ENCODE results near the gene NHERF1. TPM values are rescaled to one million over a fixed set of nuclear protein-coding genes. Genes with fewer than 3 reads are reported as not detected.

NHERF1 gene
- polyA plus RNA-seq, 1 donor (not counting 4 experiments of a cell fraction or from before 2014, with no cell fraction given) = 45.6 TPM

DNA sequence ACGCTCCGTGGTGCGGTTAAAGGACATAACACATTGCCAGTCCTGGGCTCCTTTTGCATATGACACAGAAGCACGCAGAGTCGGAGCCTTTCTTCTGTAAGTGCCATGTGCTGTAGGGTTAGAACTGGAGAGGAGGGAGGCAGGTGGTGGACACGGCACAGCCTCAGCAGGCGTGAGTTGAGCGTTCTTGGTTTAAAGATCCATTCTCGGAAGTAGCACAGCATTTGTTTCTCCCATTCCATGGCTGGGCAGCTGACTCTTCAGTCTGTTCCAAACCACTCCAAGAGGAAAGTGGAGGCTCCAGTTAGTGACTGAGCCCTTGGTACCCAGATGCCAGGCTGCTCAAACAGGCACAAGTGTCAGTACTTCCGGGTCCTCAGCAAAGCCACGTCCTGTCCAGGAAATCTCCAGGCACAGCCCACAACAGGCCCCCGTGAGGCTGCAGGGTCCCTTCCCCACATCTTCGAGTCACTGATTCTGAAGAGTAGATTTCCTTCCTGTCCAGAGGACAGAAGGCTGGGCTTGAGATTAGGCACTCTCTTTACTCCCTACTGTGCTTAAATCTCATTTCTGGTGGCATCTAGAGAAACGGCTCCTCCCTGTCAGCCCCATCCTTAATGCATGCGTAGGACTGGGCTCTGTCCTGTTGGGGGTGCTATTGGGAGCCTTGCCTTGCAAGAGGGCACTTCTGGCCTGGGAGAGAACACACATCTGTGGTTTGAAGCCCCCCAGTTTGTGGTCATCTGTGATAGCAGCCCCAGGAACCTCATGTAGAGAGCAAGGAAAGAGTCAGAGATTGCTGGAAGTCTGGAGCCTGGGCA, 67.3 kb downstream of the NHERF1 start:
- TF ChIP-seq, protein P1, sequence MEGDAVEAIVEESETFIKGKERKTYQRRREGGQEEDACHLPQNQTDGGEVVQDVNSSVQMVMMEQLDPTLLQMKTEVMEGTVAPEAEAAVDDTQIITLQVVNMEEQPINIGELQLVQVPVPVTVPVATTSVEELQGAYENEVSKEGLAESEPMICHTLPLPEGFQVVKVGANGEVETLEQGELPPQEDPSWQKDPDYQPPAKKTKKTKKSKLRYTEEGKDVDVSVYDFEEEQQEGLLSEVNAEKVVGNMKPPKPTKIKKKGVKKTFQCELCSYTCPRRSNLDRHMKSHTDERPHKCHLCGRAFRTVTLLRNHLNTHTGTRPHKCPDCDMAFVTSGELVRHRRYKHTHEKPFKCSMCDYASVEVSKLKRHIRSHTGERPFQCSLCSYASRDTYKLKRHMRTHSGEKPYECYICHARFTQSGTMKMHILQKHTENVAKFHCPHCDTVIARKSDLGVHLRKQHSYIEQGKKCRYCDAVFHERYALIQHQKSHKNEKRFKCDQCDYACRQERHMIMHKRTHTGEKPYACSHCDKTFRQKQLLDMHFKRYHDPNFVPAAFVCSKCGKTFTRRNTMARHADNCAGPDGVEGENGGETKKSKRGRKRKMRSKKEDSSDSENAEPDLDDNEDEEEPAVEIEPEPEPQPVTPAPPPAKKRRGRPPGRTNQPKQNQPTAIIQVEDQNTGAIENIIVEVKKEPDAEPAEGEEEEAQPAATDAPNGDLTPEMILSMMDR (optimal IDR thresholded peaks at IDR 0.05 in 1 of 3, IDR thresholded peaks at IDR 0.05 in 1 of 3, conservative IDR thresholded peaks at IDR 0.05 in 1 of 3; ENCODE audit: extremely low read depth in 1 of 3, insufficient read depth in 2 of 3, low read length in 3 of 3) = peak; percentile 9 to 27 (median 11)
- TF ChIP-seq EZH2 (IDR thresholded peaks at IDR 0.05; ENCODE audit: low read length) = no peak
- no peaks in the 10 kb centered on the region for H3K4me1 ChIP-seq (ENCODE audit: control insufficient read depth, extremely low read depth, insufficient read depth, low read length)
- H3K9me3 ChIP-seq (ENCODE audit: control insufficient read depth, low read depth, low read length) = no peaks in the 10 kb centered on the region
- H3K27ac ChIP-seq (ENCODE audit: control insufficient read depth, insufficient read depth, low read length) = no peak overlapping the region
- no peaks in the 10 kb centered on the region for H3K27me3 ChIP-seq (ENCODE audit: control insufficient read depth, extremely low read depth, insufficient read depth, low read length)
- peaks cover 4 to 16% of the 10 kb centered on the region in 2 experiments for H3K36me3 ChIP-seq (ENCODE audit: control insufficient read depth in 2 of 2, extremely low read depth in 1 of 2, insufficient read depth in 2 of 2, low read length in 2 of 2)
- no peaks in the 10 kb centered on the region for H3K79me2 ChIP-seq (ENCODE audit: control insufficient read depth, insufficient read depth, low read length)
- DNase-seq (ENCODE audit: low read depth, low spot score) = no peak
- no peak overlapping the region for H2AFZ ChIP-seq (ENCODE audit: control insufficient read depth, low read length)
- H3K9ac ChIP-seq (ENCODE audit: control insufficient read depth, extremely low read depth, insufficient read depth, low read length) = no peak overlapping the region
- no peak for FAIRE-seq
- H3K9me1 ChIP-seq (ENCODE audit: control insufficient read depth, extremely low read depth, insufficient read depth, low read length) = no peaks in the 10 kb centered on the region
- no peaks in the 10 kb centered on the region for H4K20me1 ChIP-seq (ENCODE audit: control insufficient read depth, extremely low read depth, insufficient read depth, low read length)
- no peak overlapping the region for H3K4me3 ChIP-seq (ENCODE audit: control insufficient read depth in 2 of 3, extremely low read depth in 1 of 3, insufficient read depth in 2 of 3, low read depth in 1 of 3, low read length in 3 of 3)
- dilution Hi-C loops (cut with MboI; ENCODE audit: extremely low pct_ligation_motif_present, low sequenced_read_pairs) = no loop called here
- H3K4me2 ChIP-seq (ENCODE audit: control insufficient read depth, extremely low read depth, insufficient read depth, low read depth, low read length) = no peak overlapping the region

DNA sequence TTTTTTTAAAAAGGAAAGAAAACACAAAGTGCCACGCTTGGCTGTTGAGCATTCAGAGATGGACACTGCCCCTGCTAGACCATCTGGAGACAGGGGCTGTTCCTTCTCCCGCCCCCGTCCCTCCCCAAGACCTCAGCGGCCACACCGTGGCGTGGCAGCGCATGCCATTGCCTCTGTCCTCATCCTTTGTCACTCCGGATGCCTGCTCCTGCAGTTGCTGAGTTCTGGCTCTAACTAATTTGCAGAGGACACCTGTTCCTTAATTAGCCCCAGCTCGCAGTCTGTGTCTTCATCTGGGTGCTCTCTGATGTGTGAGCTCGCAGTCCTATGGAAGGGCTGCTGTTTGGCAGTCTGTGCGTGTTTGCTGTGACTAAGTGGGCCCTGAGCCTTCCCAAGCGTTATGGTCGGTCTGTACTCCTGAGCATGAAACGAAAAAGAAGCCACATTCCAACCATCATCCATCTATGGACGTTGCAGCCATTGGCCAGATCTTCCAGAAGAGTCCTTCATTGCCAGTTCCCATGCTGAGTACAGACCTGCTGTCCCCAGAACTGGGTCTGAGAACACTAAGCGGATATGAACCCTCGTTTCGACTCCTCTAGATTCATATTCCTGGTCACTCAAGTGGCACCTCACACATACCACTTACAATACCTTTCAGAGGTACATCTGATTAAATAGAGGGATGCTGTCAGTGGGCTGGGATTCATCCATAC, 68.6 kb downstream of the NHERF1 start:
- no peak overlapping the region for H3K4me3 ChIP-seq (ENCODE audit: control insufficient read depth in 2 of 3, extremely low read depth in 1 of 3, insufficient read depth in 2 of 3, low read depth in 1 of 3, low read length in 3 of 3)
- no peak overlapping the region for H3K27ac ChIP-seq (ENCODE audit: control insufficient read depth, insufficient read depth, low read length)
- DNase-seq (ENCODE audit: low read depth, low spot score) (no peak), FAIRE-seq (no peak)
- H3K9me1 ChIP-seq (ENCODE audit: control insufficient read depth, extremely low read depth, insufficient read depth, low read length) = no peaks in the 10 kb centered on the region
- H2AFZ ChIP-seq (ENCODE audit: control insufficient read depth, low read length) = no peak overlapping the region
- no peaks in the 10 kb centered on the region for H4K20me1 ChIP-seq (ENCODE audit: control insufficient read depth, extremely low read depth, insufficient read depth, low read length)
- H3K4me1 ChIP-seq (ENCODE audit: control insufficient read depth, extremely low read depth, insufficient read depth, low read length) = no peaks in the 10 kb centered on the region
- dilution Hi-C loops (cut with MboI; ENCODE audit: extremely low pct_ligation_motif_present, low sequenced_read_pairs) = no loop called here
- peaks cover 4 to 18% of the 10 kb centered on the region in 2 experiments for H3K36me3 ChIP-seq (ENCODE audit: control insufficient read depth in 2 of 2, extremely low read depth in 1 of 2, insufficient read depth in 2 of 2, low read length in 2 of 2)
- TF ChIP-seq EZH2 (IDR thresholded peaks at IDR 0.05; ENCODE audit: low read length) = no peak
- TF ChIP-seq, protein P1 (optimal IDR thresholded peaks at IDR 0.05 in 1 of 3, IDR thresholded peaks at IDR 0.05 in 1 of 3, conservative IDR thresholded peaks at IDR 0.05 in 1 of 3; ENCODE audit: extremely low read depth in 1 of 3, insufficient read depth in 2 of 3, low read length in 3 of 3) = no peak
- H3K79me2 ChIP-seq (ENCODE audit: control insufficient read depth, insufficient read depth, low read length) = no peaks in the 10 kb centered on the region
- no peak overlapping the region for H3K9ac ChIP-seq (ENCODE audit: control insufficient read depth, extremely low read depth, insufficient read depth, low read length)
- no peaks in the 10 kb centered on the region for H3K27me3 ChIP-seq (ENCODE audit: control insufficient read depth, extremely low read depth, insufficient read depth, low read length)
- no peak overlapping the region for H3K4me2 ChIP-seq (ENCODE audit: control insufficient read depth, extremely low read depth, insufficient read depth, low read depth, low read length)
- H3K9me3 ChIP-seq (ENCODE audit: control insufficient read depth, low read depth, low read length) = no peaks in the 10 kb centered on the region
